H1 (cell line): ENCODE data around the gene DCTN1. TPM values are rescaled to one million over a fixed set of nuclear protein-coding genes. Genes with fewer than 3 reads are reported as not detected.

Experiments used
- CTBP2 ChIP-seq: IDR thresholded peaks from 2 replicates; pipeline ENCODE4 v1.7.0; 2011; ENCODE audit warnings: borderline replicate concordance, mild to moderate bottlenecking, moderate library complexity, mixed read lengths, low read length; ENCODE audit not compliant: insufficient read depth, insufficient read length
- EP300 ChIP-seq, 2 experiments: IDR thresholded peaks; 1 replicate in 1 of 2; 2 replicates in 1 of 2; pipeline ENCODE4 v1.6.1; 2011 to 2012; ENCODE audit warnings: low read depth in 2 of 2, low read length in 2 of 2, mild to moderate bottlenecking in 2 of 2, borderline replicate concordance in 1 of 2, inconsistent platforms in 1 of 2, moderate library complexity in 1 of 2
- HDAC2 ChIP-seq, 2 experiments: fragments of 300-600 bp in 1 of 2; sonication (generic) in 1 of 2; IDR thresholded peaks; 2 replicates each; pipeline ENCODE4 v1.6.1; 2011 to 2012; ENCODE audit warnings: low read depth in 2 of 2, low read length in 2 of 2, mild to moderate bottlenecking in 2 of 2, moderate library complexity in 2 of 2, borderline replicate concordance in 1 of 2, inconsistent platforms in 1 of 2
- MAFK ChIP-seq: IDR thresholded peaks from 2 replicates; pipeline ENCODE4 v1.6.1; 2012; ENCODE audit warnings: low read depth, mild to moderate bottlenecking, improper control_type of control experiment, low read length
- SAP30 ChIP-seq: fragments of 300-600 bp; sonication (generic); IDR thresholded peaks from 2 replicates; pipeline ENCODE4 v1.7.1; 2012; ENCODE audit warnings: low read length, moderate library complexity, mild to moderate bottlenecking, inconsistent platforms; ENCODE audit not compliant: insufficient read depth, insufficient replicate concordance
- SIRT6 ChIP-seq: IDR thresholded peaks from one replicate; pipeline ENCODE4 v1.7.1; 2012; ENCODE audit warnings: low read length, inconsistent platforms
- polyA plus RNA-seq, 7 experiments: library from polyadenylated mRNA; depleted of rRNA in 3 of 7; stranded (reverse) in 5 of 7; unstranded in 2 of 7; fragments of >200 nt in 5 of 7; fragments of 200-250 nt in 2 of 7; gene quantifications; 1 replicate in 5 of 7; 2 replicates in 1 of 7; 4 replicates in 1 of 7; pipeline versions ENCODE4 v1.2.1 to v1.2.3, GENCODE V29; 2011 to 2013; ENCODE audit warnings: missing spikeins in 2 of 7, mixed read lengths in 2 of 7
- total RNA-seq: library from RNA; stranded (reverse); fragmentation: NEBNext Ultra II Directional; extraction: Animal tissue kit (Norgen Biotek cat#: 25700); gene quantifications from 2 replicates; pipeline ENCODE4 v1.2.1, GENCODE V29; 2021

DCTN1 gene
- total and polyA plus RNA-seq, 2 of the 8 experiments (the other 6 are each of a cell fraction or from before 2014, with no cell fraction given), result 105 to 162 TPM

GRCh38 chr2:74426181-74426758 lies 46.2 kb upstream of the DCTN1 start (continued):
- TF ChIP-seq MAFK, result no peak
- no peak for TF ChIP-seq SIRT6
- TF ChIP-seq EP300 (IDR thresholded peaks at IDR 0.05; ENCODE audit: borderline replicate concordance in 1 of 2, low read depth in 2 of 2, low read length in 2 of 2), result no peak
- no peak for TF ChIP-seq SAP30
- TF ChIP-seq CTBP2, result no peak
- no peak for TF ChIP-seq HDAC2 (IDR thresholded peaks at IDR 0.05; ENCODE audit: borderline replicate concordance in 1 of 2, low read depth in 2 of 2, low read length in 2 of 2)
